ENCODE results near the gene HABP4.

Gene HABP4

GRCh38 chr9:96524764-96525163 lies 74.8 kb downstream of the HABP4 start:
- no peak for DNase-seq

GRCh38 chr9:96532173-96532572 lies 82.2 kb downstream of the HABP4 start:
- DNase-seq, result no peak

GRCh38 chr9:96540106-96540505 lies 90.1 kb downstream of the HABP4 start:
- DNase-seq, result no peak
